Measurements from ENCODE around the gene SRPK3. TPM values are rescaled to one million over a fixed set of nuclear protein-coding genes. Genes with fewer than 3 reads are reported as not detected.

The SRPK3 gene
- polyA plus RNA-seq, 1 of the 3 experiments (the other 2 are of a cell fraction): 0.74 TPM

GRCh38 chrX:153761863-153762262, 19.0 kb upstream of the SRPK3 start:
- Histone ChIP-seq H3K4me2 (no peak overlapping the region), H3K4me1 (ENCODE audit: control insufficient read depth in 1 of 2, insufficient read depth in 2 of 2, low read depth in 1 of 2, low read length in 1 of 2) (peaks cover 2 to 27% of the 10 kb centered on the region in 2 experiments; a peak in 1 of 4 replicates), H3K27me3 (ENCODE audit: insufficient read depth) (no peaks in the 10 kb centered on the region), H3K9me3 (no peaks in the 10 kb centered on the region), H4K20me1 (ENCODE audit: insufficient read depth) (peaks cover 6% of the 10 kb centered on the region; the same call in 1 of the 2 replicates), H3K79me2 (ENCODE audit: insufficient read depth) (peaks cover 6% of the 10 kb centered on the region; the same call in 1 of the 2 replicates), H3K9me2 (no peaks in the 10 kb centered on the region), H3F3A (replicated peaks; ENCODE audit: insufficient read depth) (no peaks in the 10 kb centered on the region), H3K27ac (ENCODE audit: low read depth in 2 of 2, low read length in 1 of 2) (no peak overlapping the region), H3K36me3 (replicated peaks in 1 of 2; ENCODE audit: control insufficient read depth in 1 of 2, insufficient read depth in 2 of 2, low read length in 1 of 2) (no peaks in the 10 kb centered on the region), H3K9ac (no peak overlapping the region), H3K4me3 (ENCODE audit: low read depth in 2 of 2, low read length in 1 of 2) (no peak overlapping the region), H2AFZ (ENCODE audit: low read depth) (no peak overlapping the region)
- WGBS (ENCODE audit: low lambda C conversion rate): 59% methylated on average over 15 of the region's 15 CpGs
- DNase-seq: no peak
- TF ChIP-seq, protein P1, sequence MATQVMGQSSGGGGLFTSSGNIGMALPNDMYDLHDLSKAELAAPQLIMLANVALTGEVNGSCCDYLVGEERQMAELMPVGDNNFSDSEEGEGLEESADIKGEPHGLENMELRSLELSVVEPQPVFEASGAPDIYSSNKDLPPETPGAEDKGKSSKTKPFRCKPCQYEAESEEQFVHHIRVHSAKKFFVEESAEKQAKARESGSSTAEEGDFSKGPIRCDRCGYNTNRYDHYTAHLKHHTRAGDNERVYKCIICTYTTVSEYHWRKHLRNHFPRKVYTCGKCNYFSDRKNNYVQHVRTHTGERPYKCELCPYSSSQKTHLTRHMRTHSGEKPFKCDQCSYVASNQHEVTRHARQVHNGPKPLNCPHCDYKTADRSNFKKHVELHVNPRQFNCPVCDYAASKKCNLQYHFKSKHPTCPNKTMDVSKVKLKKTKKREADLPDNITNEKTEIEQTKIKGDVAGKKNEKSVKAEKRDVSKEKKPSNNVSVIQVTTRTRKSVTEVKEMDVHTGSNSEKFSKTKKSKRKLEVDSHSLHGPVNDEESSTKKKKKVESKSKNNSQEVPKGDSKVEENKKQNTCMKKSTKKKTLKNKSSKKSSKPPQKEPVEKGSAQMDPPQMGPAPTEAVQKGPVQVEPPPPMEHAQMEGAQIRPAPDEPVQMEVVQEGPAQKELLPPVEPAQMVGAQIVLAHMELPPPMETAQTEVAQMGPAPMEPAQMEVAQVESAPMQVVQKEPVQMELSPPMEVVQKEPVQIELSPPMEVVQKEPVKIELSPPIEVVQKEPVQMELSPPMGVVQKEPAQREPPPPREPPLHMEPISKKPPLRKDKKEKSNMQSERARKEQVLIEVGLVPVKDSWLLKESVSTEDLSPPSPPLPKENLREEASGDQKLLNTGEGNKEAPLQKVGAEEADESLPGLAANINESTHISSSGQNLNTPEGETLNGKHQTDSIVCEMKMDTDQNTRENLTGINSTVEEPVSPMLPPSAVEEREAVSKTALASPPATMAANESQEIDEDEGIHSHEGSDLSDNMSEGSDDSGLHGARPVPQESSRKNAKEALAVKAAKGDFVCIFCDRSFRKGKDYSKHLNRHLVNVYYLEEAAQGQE (IDR thresholded peaks at IDR 0.05; ENCODE audit: low read depth, low read length): no peak
- TF ChIP-seq POLR2AphosphoS5 (IDR thresholded peaks at IDR 0.05; ENCODE audit: low read depth, low read length): no peak
- no peak for TF ChIP-seq TCF12 (IDR thresholded peaks at IDR 0.05)
- TF ChIP-seq GATA2 (CRISPR knock-in tag; IDR thresholded peaks at IDR 0.05): no peak
- no peak for TF ChIP-seq ELF1 (IDR thresholded peaks at IDR 0.05)
- TF ChIP-seq FOXM1 (IDR thresholded peaks at IDR 0.05; ENCODE audit: low read depth): no peak
- TF ChIP-seq SIN3A (IDR thresholded peaks at IDR 0.05; ENCODE audit: borderline replicate concordance, low read depth, low read length): no peak
- no peak for TF ChIP-seq FOXJ3 (CRISPR knock-in tag; IDR thresholded peaks at IDR 0.05)
- ChIA-PET POLR2A (no interaction called here), CTCF (interaction anchor here (1.4 to 10.2 kb wide), 2 partner anchors 20 to 187 kb away, joined by 4 to 134 read pairs; partner anchors contain the start of gene RENBP)

- Histone ChIP-seq H3K9ac (no peak overlapping the region), H3F3A (replicated peaks; ENCODE audit: insufficient read depth) (no peaks in the 10 kb centered on the region), H3K79me2 (ENCODE audit: insufficient read depth) (peaks cover 6% of the 10 kb centered on the region; the same call in 1 of the 2 replicates), H3K9me3 (no peaks in the 10 kb centered on the region), H3K27ac (ENCODE audit: low read depth in 2 of 2, low read length in 1 of 2) (no peak overlapping the region), H3K9me2 (no peaks in the 10 kb centered on the region), H2AFZ (ENCODE audit: low read depth) (no peak overlapping the region), H3K4me2 (no peak overlapping the region), H3K36me3 (replicated peaks in 1 of 2; ENCODE audit: control insufficient read depth in 1 of 2, insufficient read depth in 2 of 2, low read length in 1 of 2) (no peaks in the 10 kb centered on the region), H3K4me1 (ENCODE audit: control insufficient read depth in 1 of 2, insufficient read depth in 2 of 2, low read depth in 1 of 2, low read length in 1 of 2) (peaks cover 2 to 27% of the 10 kb centered on the region in 2 experiments; a peak in 1 of 4 replicates), H3K27me3 (ENCODE audit: insufficient read depth) (no peaks in the 10 kb centered on the region), H3K4me3 (ENCODE audit: low read depth in 2 of 2, low read length in 1 of 2) (no peak overlapping the region), H4K20me1 (ENCODE audit: insufficient read depth) (peaks cover 9% of the 10 kb centered on the region; the same call in 1 of the 2 replicates)
- TF ChIP-seq ELF1 (IDR thresholded peaks at IDR 0.05): no peak
- no peak for TF ChIP-seq GABPA (IDR thresholded peaks at IDR 0.05; ENCODE audit: low read depth)
- TF ChIP-seq FOXM1 (IDR thresholded peaks at IDR 0.05; ENCODE audit: low read depth): no peak
- no peak for TF ChIP-seq CHD2 (IDR thresholded peaks at IDR 0.05; ENCODE audit: low read length, partially characterized antibody)
- TF ChIP-seq, protein P1 (IDR thresholded peaks at IDR 0.05; ENCODE audit: low read depth, low read length): no peak
- no peak for TF ChIP-seq EP300 (IDR thresholded peaks at IDR 0.05; ENCODE audit: borderline replicate concordance in 1 of 2, low read depth in 1 of 2, low read length in 1 of 2)
- no peak for TF ChIP-seq TEAD4 (IDR thresholded peaks at IDR 0.05; ENCODE audit: borderline replicate concordance, insufficient read depth)
- CTCF ChIA-PET: interaction anchor here (0.8 to 10.2 kb wide), 17 partner anchors 16 to 209 kb away, joined by 3 to 134 read pairs (median 4); partner anchors contain the start of genes HCFC1 and RENBP
- no peak for DNase-seq
- 71% methylated on average over 12 of the region's 14 CpGs for WGBS (ENCODE audit: low lambda C conversion rate)
- POLR2A ChIA-PET: interaction anchor here (1.2 kb wide), 1 partner anchor 36 kb away, joined by 4 read pairs; no protein-coding TSS in a partner anchor
Observed at GRCh38 chrX:153762626-153763173, 18.1 kb upstream of the SRPK3 start.
